ENCODE results near the gene SLC6A7.

SLC6A7 gene

DNA sequence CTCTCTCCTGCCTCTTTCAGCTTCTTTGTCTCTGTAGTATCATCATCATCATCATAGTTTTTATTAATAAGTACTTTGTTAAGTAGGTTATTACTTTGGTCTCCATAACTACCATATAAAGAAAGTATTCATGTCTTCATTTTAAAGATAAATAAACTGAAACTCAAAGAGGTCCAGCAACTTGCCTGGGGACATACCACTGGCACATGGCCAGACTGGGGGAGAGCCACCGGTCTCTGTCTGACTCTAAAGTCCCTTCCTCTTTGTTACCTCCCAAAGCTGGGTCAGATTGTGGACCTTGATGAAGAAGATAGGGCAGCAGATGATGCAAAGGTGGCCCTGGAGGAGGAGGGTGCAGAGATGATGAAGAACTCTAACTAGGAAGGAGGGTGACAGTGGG lies 14.8 kb upstream of the SLC6A7 start:
- no peak for DNase-seq

- DNase-seq = no peak
These were observed 14.3 kb upstream of the SLC6A7 start for GRCh38 chr5:150175536-150175935.

DNA sequence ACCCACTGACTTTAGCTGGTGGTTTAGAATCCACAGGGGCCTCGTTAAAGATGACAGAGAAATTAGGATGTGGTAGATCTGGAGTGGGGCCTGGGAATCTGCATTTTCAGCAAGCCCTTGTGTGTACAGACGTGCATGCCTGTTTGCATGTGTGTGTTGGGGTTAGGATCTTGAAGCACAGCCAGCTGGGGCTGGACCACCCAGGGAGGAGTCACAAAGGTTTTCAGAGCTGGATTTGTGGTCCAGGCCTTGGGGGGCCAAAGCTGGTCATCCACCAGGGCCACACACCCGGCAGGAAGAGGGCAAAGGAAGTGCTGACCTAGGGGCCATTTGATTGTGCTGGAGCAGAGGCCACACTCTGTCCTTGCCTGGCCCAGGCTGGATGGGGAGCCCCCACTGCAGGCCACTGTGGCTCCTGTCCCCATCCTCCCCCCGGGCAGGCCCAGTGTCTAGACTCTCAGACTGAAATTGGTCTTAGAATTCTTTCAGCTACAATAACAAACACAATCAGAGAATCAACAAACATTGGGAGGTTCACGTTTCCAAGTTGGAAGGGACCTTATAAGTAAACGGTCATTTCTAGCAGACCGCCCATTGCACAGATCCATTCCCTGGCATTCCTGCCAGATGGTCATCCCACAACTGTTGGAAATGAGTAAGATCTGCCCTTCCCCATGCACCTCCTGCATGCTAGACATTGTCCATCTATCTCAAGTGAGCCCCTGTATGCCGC lies 13.0 kb upstream of the SLC6A7 start:
- DNase-seq = no peak

GRCh38 chr5:150177721-150178120 lies 12.1 kb upstream of the SLC6A7 start:
- DNase-seq = no peak

DNA sequence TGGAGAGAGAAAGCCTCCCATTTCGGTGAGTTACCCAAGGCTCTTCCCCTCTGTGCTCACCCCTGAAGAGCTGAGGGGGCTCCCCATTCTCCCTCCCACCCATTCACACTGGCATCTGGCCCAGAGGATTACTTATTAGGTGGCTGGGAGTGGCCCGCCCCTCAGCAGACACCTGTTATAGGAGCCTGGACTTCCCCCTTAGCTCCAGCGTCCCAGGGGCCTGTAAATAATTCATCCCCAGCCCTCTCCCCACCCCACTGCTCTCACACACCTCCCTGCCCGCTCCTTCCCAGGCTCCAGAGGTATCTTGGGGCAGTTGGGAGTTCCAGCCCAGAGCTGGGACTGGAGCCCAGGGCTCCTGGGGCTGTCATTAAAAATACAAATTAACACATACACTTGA lies 11.6 kb upstream of the SLC6A7 start:
- no peak for DNase-seq

DNA sequence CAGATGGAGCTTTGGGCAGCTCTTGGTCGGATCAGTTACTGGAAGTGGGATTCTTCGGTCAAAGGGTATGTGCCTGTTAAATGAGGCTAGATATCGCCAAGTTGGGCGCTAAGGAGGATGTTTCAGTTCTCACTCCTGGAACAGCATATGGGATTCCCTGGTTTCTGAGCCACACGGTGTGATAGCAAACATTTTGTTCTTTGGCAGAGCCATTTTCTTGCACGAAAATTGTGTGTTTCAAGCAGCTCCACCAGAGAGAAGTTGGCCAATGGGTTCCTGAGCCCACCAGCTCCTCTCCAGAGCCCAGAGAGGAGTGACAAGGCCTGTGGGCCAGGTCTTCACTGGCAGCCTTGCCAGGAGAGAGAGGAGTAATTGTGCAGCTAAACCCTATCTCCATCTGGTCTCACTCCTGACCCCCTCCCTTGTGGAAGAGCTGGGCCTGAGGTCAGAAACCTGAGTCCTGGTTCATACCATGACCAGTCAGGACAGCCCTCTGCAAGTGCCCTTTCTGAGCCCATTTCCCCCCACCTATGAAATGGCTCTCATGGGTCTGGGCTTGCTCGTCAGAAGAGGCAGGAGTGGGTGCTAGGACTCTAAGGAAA lies 10.7 kb upstream of the SLC6A7 start:
- no peak for DNase-seq

DNA sequence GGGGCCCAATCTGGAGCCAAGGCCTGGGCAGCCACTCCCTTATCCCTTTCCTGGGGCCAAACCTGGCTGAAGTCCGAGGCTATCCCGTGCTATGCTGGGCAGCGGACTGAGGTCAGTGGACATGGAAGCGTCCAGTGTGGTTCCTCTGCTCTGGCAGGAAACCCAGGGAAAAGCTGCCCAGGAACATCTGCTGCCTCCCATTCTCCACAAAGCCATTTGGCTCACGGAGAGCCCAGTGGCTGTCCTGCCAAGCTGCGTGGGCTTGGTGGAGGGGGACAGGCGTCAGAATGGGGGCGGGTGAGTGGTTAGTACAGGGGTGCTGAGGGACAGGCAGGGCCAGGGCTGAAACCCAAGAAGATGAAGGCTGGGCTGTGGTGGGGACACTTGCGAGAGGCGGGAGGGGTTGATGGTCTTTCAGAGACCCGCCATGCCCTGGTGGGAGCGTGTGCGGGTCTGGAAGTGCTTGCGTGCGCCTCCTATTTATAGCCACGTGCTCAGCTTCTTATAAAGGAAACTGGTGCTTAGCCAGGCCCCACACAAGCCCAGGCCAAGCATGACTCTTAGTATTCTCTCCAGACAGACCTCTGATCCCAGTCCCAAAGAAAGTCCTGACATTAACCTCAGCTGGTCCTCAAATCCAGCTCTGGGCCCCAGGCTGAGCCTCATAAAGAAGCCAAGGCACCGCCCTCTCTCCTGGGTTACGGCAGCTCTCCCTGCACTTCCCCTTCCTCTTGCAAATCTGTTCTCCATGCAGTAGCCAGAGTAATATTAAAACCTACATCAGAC lies 9.4 kb upstream of the SLC6A7 start:
- DNase-seq = no peak

- no peak for DNase-seq
These were observed 8.8 kb upstream of the SLC6A7 start for GRCh38 chr5:150181027-150181426.

- DNase-seq = no peak
These were observed 7.9 kb upstream of the SLC6A7 start for GRCh38 chr5:150181766-150182545.

GRCh38 chr5:150182774-150183173 lies 7.1 kb upstream of the SLC6A7 start:
- no peak for DNase-seq

DNA sequence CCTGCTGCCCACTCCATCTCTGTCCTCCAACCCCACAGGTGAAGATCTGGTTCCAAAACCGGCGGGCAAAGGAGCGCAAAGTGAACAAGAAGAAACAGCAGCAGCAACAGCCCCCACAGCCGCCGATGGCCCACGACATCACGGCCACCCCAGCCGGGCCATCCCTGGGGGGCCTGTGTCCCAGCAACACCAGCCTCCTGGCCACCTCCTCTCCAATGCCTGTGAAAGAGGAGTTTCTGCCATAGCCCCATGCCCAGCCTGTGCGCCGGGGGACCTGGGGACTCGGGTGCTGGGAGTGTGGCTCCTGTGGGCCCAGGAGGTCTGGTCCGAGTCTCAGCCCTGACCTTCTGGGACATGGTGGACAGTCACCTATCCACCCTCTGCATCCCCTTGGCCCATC lies 6.4 kb upstream of the SLC6A7 start:
- no peak for DNase-seq

GRCh38 chr5:150184006-150184405 lies 5.9 kb upstream of the SLC6A7 start:
- DNase-seq = no peak

DNA sequence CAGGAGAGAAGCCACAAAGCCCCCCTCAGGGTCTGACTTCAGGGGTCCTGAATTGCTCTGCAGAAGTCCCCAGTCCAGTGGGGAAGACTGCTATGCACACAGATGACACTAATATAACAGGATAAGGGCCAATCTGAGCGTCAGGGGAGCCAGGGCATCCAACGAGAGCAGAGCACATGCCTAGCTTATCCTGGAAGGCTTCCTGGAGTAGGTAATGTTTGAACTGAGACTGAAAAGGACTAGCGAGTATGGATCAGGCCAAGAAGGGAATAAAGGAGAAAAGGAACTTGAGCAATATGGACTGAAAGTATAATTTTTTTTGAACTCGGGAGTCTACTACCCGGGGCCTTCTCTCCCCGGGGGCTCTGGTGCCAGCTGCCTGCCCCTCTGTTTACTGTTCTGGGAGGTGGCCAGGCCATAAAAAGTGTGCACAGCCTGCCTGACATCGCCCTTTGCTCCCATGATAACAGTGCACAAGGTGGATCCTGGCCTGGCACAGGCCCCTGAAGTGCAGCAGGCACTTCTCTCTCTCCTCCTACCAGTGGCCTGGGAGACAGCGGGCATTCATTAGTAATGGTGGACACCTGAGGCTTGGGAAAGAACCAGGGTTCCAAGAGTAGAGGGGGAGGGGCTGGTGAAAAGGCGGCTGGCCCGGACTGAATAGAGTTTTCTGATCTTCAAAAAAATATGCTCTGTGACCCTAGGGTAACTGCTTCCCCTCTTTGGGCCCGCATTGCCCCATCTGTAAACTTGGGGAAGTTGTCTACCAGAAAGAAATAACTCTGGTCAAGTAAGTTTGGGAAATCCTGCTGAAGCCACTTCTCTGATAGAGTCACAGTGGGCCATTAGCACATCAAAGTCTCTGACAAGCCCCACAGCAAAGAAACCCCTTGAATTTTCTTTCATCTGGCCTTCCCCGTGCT lies 4.6 kb upstream of the SLC6A7 start:
- DNase-seq = no peak

DNA sequence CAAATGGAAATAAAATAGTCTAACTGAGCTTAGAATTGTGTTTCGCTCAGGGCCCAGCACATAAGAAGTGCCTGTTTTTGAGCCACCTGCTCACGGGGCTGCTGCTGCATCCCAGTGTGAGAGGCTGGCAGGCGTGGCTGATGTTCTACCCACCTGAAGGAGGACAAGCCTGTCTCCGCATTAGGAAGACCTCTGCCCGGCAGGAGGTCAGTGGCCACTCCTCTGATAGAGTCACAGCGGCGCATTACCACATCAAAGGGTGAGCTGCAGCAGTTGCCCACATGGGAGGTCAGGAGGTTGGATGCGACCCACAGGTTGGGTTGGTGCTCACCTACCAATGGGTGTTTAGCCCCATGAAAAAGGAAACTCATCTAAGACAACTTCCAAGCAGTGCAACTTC lies 3.7 kb upstream of the SLC6A7 start:
- DNase-seq = no peak

DNA sequence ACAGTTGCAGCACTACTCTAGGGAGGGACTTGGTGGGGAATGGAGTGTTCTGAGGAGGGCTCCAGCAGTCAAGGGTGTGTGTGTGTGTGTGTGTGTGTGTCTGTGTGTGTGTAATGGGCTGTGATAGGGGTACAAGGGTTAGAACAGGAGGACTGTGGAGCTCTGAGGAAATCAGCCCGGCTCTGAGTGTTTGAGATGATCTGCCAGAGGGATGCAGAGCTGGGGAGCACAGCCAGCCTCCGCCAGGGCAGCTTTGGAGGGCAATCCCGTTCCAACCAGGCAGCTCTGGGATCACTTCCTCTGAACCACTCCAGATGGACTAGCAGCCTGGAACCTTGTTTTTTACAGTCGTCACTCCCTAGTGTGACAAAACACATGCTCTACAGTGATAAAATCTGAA lies 3.0 kb upstream of the SLC6A7 start:
- DNase-seq = no peak

- no peak for DNase-seq
These were observed 1.6 kb upstream of the SLC6A7 start for GRCh38 chr5:150188146-150188842.

DNA sequence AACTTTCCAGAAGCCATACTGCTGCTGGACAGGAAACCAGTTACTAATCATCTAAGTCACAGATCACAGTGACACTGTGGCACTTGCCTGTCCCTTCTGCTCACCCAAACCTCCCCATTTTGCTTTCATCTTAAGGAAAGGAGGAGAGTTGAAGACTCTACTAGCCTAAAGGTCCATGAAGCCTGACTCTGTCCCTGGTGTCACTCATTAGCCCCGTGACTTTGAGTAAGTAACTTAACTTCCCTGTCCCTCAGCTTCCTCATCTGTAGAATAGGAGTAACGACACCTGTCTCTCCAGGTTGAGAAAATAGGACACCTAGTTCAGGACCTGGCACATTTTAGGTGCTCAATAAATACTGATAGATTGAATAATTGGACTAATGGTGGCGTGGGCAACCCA lies 536 bp upstream of the SLC6A7 start:
- DNase-seq = no peak

GRCh38 chr5:150190503-150190979 lies 679 bp downstream of the SLC6A7 start:
- DNase-seq = no peak

- DNase-seq = no peak
These were observed 1.1 kb downstream of the SLC6A7 start for GRCh38 chr5:150190987-150191386.

DNA sequence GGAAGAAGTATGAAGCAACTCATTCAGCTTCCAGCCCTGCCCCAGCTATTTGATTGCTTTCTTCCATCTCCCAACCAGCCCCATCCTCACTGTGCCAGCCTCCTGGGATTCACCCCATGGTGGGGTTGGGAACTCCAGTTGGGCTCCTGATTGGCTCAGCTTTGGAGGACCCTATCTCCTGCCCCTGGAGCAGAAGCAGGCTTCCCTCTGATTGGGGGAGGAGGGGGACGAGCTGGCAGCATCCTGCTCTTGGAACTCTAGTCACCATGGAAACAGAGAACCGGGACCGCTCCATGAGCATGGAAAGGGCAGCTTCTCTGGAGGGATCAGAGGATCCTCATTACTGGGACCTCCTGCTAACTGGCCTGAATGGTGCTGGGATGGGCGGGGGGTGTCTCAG lies 2.6 kb downstream of the SLC6A7 start:
- DNase-seq = no peak

- DNase-seq = no peak
These were observed 6.0 kb downstream of the SLC6A7 start for GRCh38 chr5:150195736-150196485.

All from NK-92 treated with Interleukin-12 subunit alpha and Interleukin-12 subunit beta, amount 100 ng/mL, for 24 hours (cell line).